ENCODE measurements around the gene MYZAP.
A peak's percentile ranks its signal among the peaks of the same experiment; 100 is the strongest.

Gene MYZAP

GRCh38 chr15:57626713-57627440 lies 35.2 kb downstream of the MYZAP start:
- DNase-seq (ENCODE audit: low spot score) = no peak

GRCh38 chr15:57631386-57632110 lies 39.8 kb downstream of the MYZAP start:
- no peak for DNase-seq (ENCODE audit: low spot score)

- no peak for DNase-seq (ENCODE audit: low spot score)
Measured at GRCh38 chr15:57634290-57634689, 42.6 kb downstream of the MYZAP start.

- no peak for DNase-seq (ENCODE audit: low spot score)
Measured at GRCh38 chr15:57635300-57635909, 43.7 kb downstream of the MYZAP start.

- no peak for DNase-seq (ENCODE audit: low spot score)
Measured at GRCh38 chr15:57637846-57638245, 46.1 kb downstream of the MYZAP start.

- no peak for DNase-seq (ENCODE audit: low spot score)
Measured at GRCh38 chr15:57639306-57639705, 47.6 kb downstream of the MYZAP start.

GRCh38 chr15:57640930-57641682 lies 49.4 kb downstream of the MYZAP start:
- DNase-seq (ENCODE audit: low spot score) = peak; percentile 36

GRCh38 chr15:57643826-57644225 lies 52.1 kb downstream of the MYZAP start:
- DNase-seq (ENCODE audit: low spot score) = no peak

GRCh38 chr15:57646087-57646486 lies 54.4 kb downstream of the MYZAP start:
- DNase-seq (ENCODE audit: low spot score) = no peak

GRCh38 chr15:57647071-57647790 lies 55.5 kb downstream of the MYZAP start:
- no peak for DNase-seq (ENCODE audit: low spot score)

GRCh38 chr15:57647791-57648130 lies 56.1 kb downstream of the MYZAP start:
- no peak for DNase-seq (ENCODE audit: low spot score)

GRCh38 chr15:57649138-57649537 lies 57.4 kb downstream of the MYZAP start:
- DNase-seq (ENCODE audit: low spot score) = no peak

GRCh38 chr15:57651445-57651844 lies 59.7 kb downstream of the MYZAP start:
- DNase-seq (ENCODE audit: low spot score) = no peak

- no peak for DNase-seq (ENCODE audit: low spot score)
Measured at GRCh38 chr15:57652481-57652880, 60.8 kb downstream of the MYZAP start.

GRCh38 chr15:57654153-57654852 lies 62.6 kb downstream of the MYZAP start:
- DNase-seq (ENCODE audit: low spot score) = no peak

GRCh38 chr15:57655053-57655452 lies 63.3 kb downstream of the MYZAP start:
- DNase-seq (ENCODE audit: low spot score) = no peak

GRCh38 chr15:57655809-57656208 lies 64.1 kb downstream of the MYZAP start:
- DNase-seq (ENCODE audit: low spot score) = no peak

GRCh38 chr15:57656434-57656833 lies 64.7 kb downstream of the MYZAP start:
- DNase-seq (ENCODE audit: low spot score) = no peak

- DNase-seq (ENCODE audit: low spot score) = no peak
Measured at GRCh38 chr15:57657619-57658018, 65.9 kb downstream of the MYZAP start.

- no peak for DNase-seq (ENCODE audit: low spot score)
Measured at GRCh38 chr15:57662091-57662744, 70.5 kb downstream of the MYZAP start.

GRCh38 chr15:57662802-57663201 lies 71.1 kb downstream of the MYZAP start:
- no peak for DNase-seq (ENCODE audit: low spot score)
